Choroid plexus epithelial cell (primary cell): Measurements from ENCODE around the gene RBFOX1.

Experiments
- DNase-seq: peaks from one replicate; pipeline ENCODE4 v3.0.0-alpha.2; 2010; ENCODE audit warnings: low read depth
- H3K4me3 ChIP-seq: 2 replicates; pipeline ENCODE4 v1.5.1; 2011; ENCODE audit warnings: low read depth, mild to moderate bottlenecking, control low read depth, low read length, moderate library complexity
- TF ChIP-seq, protein P1 (sequence below): conservative IDR thresholded peaks from 2 replicates; pipeline ENCODE4 v1.5.1; 2011; ENCODE audit warnings: low read depth, mild to moderate bottlenecking, control low read depth, inconsistent platforms, low read length, moderate library complexity

The RBFOX1 gene

GRCh38 chr16:7638306-7638705, 305.7 kb downstream of the RBFOX1 start:
- DNase-seq: no peak
- TF ChIP-seq, protein P1, sequence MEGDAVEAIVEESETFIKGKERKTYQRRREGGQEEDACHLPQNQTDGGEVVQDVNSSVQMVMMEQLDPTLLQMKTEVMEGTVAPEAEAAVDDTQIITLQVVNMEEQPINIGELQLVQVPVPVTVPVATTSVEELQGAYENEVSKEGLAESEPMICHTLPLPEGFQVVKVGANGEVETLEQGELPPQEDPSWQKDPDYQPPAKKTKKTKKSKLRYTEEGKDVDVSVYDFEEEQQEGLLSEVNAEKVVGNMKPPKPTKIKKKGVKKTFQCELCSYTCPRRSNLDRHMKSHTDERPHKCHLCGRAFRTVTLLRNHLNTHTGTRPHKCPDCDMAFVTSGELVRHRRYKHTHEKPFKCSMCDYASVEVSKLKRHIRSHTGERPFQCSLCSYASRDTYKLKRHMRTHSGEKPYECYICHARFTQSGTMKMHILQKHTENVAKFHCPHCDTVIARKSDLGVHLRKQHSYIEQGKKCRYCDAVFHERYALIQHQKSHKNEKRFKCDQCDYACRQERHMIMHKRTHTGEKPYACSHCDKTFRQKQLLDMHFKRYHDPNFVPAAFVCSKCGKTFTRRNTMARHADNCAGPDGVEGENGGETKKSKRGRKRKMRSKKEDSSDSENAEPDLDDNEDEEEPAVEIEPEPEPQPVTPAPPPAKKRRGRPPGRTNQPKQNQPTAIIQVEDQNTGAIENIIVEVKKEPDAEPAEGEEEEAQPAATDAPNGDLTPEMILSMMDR: no peak
- H3K4me3 ChIP-seq: no peak overlapping the region

DNA sequence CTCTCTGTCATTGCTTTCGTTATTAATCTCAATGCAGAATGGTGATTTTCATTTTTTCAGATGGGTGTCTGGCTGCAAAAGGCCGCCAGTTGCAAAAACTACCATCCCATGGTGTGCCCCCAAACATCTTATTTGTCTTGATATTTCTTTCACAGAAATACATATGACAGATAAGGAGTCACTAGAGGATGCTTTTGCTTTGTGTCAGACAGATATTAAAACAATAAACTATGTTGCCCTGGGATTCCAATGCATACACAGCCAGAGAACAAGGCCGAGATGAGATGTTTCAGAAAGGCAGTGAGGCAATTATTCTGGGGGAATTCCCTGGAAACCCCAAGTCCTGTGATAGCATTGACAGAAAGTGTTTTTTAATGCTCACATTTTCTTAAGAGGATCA, 307.7 kb downstream of the RBFOX1 start:
- TF ChIP-seq, protein P1: no peak
- no peak for DNase-seq

DNA sequence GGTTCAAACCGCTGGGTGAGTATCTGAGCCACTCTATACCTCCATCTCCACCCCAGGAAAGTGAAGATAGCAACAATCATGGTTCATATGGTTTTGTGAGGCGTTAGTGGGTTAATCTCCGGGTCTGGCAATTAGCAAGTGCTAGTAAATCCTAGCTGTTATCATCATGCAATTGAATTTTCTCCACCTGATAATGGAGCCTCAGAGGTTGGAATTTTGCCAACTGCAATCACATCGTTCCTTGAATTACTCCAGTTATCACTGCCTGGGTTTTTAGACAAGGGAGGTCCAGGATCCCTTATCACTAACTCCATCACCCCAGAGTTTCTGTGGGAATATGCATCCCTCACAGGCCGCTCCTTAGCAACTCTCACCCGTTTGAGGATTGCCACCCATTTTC, 311.5 kb downstream of the RBFOX1 start:
- TF ChIP-seq, protein P1: no peak
- no peak overlapping the region for H3K4me3 ChIP-seq
- DNase-seq: no peak

More for the DNA sequence above, 307.7 kb downstream of the RBFOX1 start:
- no peak overlapping the region for H3K4me3 ChIP-seq

DNA sequence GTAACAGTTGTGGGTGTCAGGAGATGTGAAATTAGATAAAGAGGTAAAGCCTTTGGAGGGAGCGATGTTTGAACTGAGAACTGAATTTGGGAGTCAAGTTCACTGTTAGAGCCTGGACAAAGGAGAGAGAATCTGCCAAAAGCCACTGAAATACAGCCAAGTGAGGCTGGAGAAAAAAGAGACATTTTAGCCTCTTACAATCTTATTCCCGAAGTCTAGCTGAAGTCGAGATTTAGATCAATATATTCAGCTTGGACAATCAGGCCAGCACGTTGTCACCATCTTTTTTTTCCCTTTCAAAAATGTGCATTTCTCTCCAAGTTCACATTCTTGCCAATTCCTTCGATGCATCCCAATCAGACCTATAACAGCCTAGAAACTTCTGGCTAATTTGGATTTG, 312.2 kb downstream of the RBFOX1 start:
- no peak for DNase-seq
- TF ChIP-seq, protein P1: no peak
- no peak overlapping the region for H3K4me3 ChIP-seq

GRCh38 chr16:7646821-7647500, 314.3 kb downstream of the RBFOX1 start:
- no peak overlapping the region for H3K4me3 ChIP-seq
- DNase-seq: no peak
- TF ChIP-seq, protein P1: no peak

- TF ChIP-seq, protein P1: no peak
- H3K4me3 ChIP-seq: no peak overlapping the region
- DNase-seq: no peak
These were observed 317.8 kb downstream of the RBFOX1 start for GRCh38 chr16:7650431-7650830.
